ENCODE results near the gene CDKN3. TPM values are rescaled to one million over a fixed set of nuclear protein-coding genes. Genes with fewer than 3 reads are reported as not detected.

Gene CDKN3
- total RNA-seq, 4 donors from 2014 or later, result 1.3 to 2.9 (median 2.1) TPM

DNA sequence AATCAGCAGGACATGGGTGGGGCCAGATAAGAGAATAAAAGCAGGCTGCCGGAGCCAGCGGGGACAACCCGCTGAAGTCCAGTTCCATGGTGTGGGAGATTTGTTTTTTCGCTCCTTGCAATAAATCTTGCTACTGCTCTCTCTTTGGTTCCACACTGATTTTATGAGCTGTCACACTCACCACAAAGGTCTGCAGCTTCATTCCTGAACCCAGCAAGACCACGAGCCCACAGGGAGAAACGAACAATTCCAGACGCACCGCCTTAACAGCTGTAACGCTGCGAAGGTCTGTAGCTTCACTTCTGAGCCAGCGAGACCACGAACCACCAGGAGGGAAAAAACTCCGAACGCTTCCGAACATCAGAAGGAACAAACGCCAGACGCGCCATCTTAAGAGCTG is 47.2 kb downstream of the CDKN3 start:
- TF ChIP-seq POLR2A (IDR thresholded peaks at IDR 0.05), result no peak
- TF ChIP-seq CTCF (IDR thresholded peaks at IDR 0.05), result no peak
- no peak for DNase-seq (ENCODE audit: low spot score in 2 of 2)
- no peak overlapping the region for H3K4me3 ChIP-seq (ENCODE audit: low read depth, poor library complexity, severe bottlenecking)
- WGBS, 2 donors, result 72 to 78% methylated on average over 18 of the region's 18 CpGs
- intact Hi-C loops (cut with DNase I; ENCODE audit: low total_unique reads), result no loop called here

- intact Hi-C loops (cut with DNase I; ENCODE audit: low total_unique reads), result no loop called here
- no peak overlapping the region for H3K4me3 ChIP-seq (ENCODE audit: low read depth, poor library complexity, severe bottlenecking)
- WGBS, 2 donors, result 62 to 69% methylated on average over 7 of the region's 7 CpGs
- DNase-seq (ENCODE audit: low spot score in 2 of 2), result no peak
- TF ChIP-seq CTCF (IDR thresholded peaks at IDR 0.05), result no peak
- TF ChIP-seq POLR2A (IDR thresholded peaks at IDR 0.05), result no peak
Observed at GRCh38 chr14:54444681-54445080, 47.9 kb downstream of the CDKN3 start.

DNA sequence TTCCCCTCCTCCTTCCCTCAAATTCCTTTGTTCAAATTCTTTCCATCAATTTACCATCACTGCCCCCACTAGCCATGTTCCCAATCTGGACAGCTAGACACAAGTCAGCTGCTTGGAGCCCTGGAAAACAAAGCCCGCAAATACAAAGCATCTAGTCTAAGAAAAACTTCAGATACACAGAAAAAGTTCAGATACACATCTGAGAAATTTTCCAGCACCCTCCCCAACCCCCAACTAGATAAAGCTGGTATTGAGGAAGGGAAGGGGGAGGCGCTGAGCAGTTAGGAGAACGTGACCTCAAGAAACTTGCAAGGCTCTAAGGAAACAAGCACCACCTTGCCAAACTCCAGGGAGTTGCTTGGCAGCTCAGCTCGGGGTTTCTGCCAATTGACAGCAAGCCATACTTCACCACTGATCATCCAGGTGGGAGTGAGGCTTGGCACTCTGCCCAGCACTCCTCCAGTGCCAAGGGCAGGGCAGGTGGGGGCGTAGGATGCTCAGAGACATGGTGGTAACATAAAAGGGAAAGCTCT is 49.4 kb downstream of the CDKN3 start:
- no peak for TF ChIP-seq POLR2A (IDR thresholded peaks at IDR 0.05)
- TF ChIP-seq CTCF (IDR thresholded peaks at IDR 0.05), result no peak
- 27 to 32% methylated on average over 5 of the region's 5 CpGs for WGBS, 2 donors
- intact Hi-C loops (cut with DNase I; ENCODE audit: low total_unique reads), result no loop called here
- DNase-seq (ENCODE audit: low spot score in 2 of 2), result peak in 1 of 2 donors; percentile 22
- no peak overlapping the region for H3K4me3 ChIP-seq (ENCODE audit: low read depth, poor library complexity, severe bottlenecking)

GRCh38 chr14:54447231-54447692 is 50.5 kb downstream of the CDKN3 start:
- TF ChIP-seq CTCF (IDR thresholded peaks at IDR 0.05), result no peak
- no peak for TF ChIP-seq POLR2A (IDR thresholded peaks at IDR 0.05)
- intact Hi-C loops (cut with DNase I; ENCODE audit: low total_unique reads), result no loop called here
- DNase-seq (ENCODE audit: low spot score in 2 of 2), result no peak
- no peak overlapping the region for H3K4me3 ChIP-seq (ENCODE audit: low read depth, poor library complexity, severe bottlenecking)
- whole genome bisulfite sequencing, 2 donors, result 84 to 89% methylated on average over 8 of the region's 8 CpGs

DNA sequence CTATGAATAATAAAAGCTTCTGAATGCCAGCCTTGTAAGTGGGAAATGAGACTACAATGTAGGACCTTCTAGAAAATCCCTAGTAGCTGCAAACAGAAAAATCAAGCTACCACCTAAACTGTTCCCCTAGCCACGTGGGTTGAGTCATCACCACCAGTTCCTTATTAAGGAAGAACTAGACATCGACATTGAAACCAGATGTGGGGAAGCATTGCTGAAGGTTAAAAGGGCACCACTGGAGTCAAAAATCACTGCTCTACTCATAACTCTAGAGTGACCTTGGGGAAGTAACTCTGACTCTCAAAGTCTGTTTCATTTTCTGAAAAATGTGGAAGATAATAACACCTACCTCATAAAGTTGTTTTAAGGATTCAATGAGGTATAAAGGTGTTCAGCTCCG is 53.7 kb downstream of the CDKN3 start:
- TF ChIP-seq POLR2A (IDR thresholded peaks at IDR 0.05), result no peak
- no peak for TF ChIP-seq CTCF (IDR thresholded peaks at IDR 0.05)
- WGBS, 2 donors, result 22% methylated on average over 3 of the region's 3 CpGs
- intact Hi-C loops (cut with DNase I; ENCODE audit: low total_unique reads), result no loop called here
- peak in 1 of 2 donors; percentile 28 for DNase-seq (ENCODE audit: low spot score in 2 of 2)
- no peak overlapping the region for H3K4me3 ChIP-seq (ENCODE audit: low read depth, poor library complexity, severe bottlenecking)

DNA sequence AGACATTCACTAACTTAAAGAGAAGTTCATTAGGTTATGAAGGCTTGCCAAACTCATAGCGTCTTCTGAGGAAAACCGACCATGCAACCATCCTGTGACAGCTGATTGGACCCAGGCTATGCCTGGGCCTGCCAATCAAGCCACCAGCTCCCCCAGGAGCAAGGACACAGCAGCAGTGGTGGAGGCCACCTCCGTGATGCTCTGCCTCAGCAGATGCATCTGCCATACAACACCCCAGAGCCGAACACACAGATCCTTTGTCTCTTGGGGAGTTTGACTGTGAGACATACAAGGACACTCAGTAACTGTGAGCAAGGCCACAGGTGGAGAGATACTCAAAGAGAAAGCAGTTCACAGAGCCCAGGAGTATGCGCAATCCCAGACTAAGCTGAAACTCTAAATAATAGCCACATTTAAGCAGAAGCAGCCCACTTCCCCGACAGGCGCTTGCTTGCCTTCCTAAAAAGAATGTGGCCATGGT is 54.4 kb downstream of the CDKN3 start:
- no peak for DNase-seq (ENCODE audit: low spot score in 2 of 2)
- 76 to 82% methylated on average over 7 of the region's 7 CpGs for WGBS, 2 donors
- no peak overlapping the region for H3K4me3 ChIP-seq (ENCODE audit: low read depth, poor library complexity, severe bottlenecking)
- intact Hi-C loops (cut with DNase I; ENCODE audit: low total_unique reads), result no loop called here
- TF ChIP-seq POLR2A (IDR thresholded peaks at IDR 0.05) (no peak), CTCF (IDR thresholded peaks at IDR 0.05) (no peak)
